Endothelial cell of umbilical vein (primary cell): ENCODE data around the gene OR6P1. TPM values are rescaled to one million over a fixed set of nuclear protein-coding genes. Genes with fewer than 3 reads are reported as not detected.

Experiments
- BruUV-seq: library from RNA; stranded (reverse); fragments of 400-500 nt; replicated peaks from 2 replicates; lab custom pipeline; 2021; lab: Mats Ljungman, UMichigan
- CTCF ChIA-PET: fragments of 300-600, 350-600 bp; sonication (Branson Sonifier 250); formaldehyde crosslinking; loops from one replicate; lab custom pipeline; 2021; ENCODE audit warnings: antibody characterized with exemption, inconsistent platforms; lab: Charles Lee
- POLR2A ChIA-PET: fragments of 300-600, 350-600 bp; sonication (Branson Sonifier 250); formaldehyde crosslinking; loops from one replicate; lab custom pipeline; 2021; ENCODE audit warnings: antibody characterized with exemption, inconsistent platforms; lab: Charles Lee
- DNase-seq: peaks from one replicate; pipeline ENCODE4 v3.0.0-alpha.2; 2011; ENCODE audit warnings: low read depth, low spot score
- FAIRE-seq: peaks from 2 replicates; lab custom pipeline; 2011; peaks lifted over from hg19 to GRCh38; lab: Jason Lieb, UNC
- H2AFZ ChIP-seq: 2 replicates; pipeline ENCODE4 v1.6.0; 2012; ENCODE audit warnings: low read depth, low read length, control low read depth, inconsistent platforms
- H3K27ac ChIP-seq: 2 replicates; pipeline ENCODE4 v1.5.1; 2011; ENCODE audit warnings: low read depth, mild to moderate bottlenecking, control low read depth, low read length, moderate library complexity; ENCODE audit not compliant: insufficient read depth
- H3K27me3 ChIP-seq, 2 experiments: 2 replicates each; pipeline versions ENCODE4 v1.6.0 to v1.6.1; 2011; ENCODE audit warnings: low read length in 2 of 2, mixed read lengths in 1 of 2; ENCODE audit not compliant: control insufficient read depth in 2 of 2, insufficient read depth in 2 of 2
- H3K36me3 ChIP-seq, 2 experiments: 2 replicates in 1 of 2; 3 replicates in 1 of 2; pipeline ENCODE4 v1.5.1; 2011; ENCODE audit warnings: low read length in 2 of 2, mild to moderate bottlenecking in 1 of 2, moderate library complexity in 1 of 2; ENCODE audit not compliant: control insufficient read depth in 2 of 2, insufficient read depth in 2 of 2; ENCODE audit errors: extremely low read depth in 1 of 2
- H3K4me1 ChIP-seq: 3 replicates; pipeline ENCODE4 v1.5.1; 2011; ENCODE audit warnings: mild to moderate bottlenecking, low read length; ENCODE audit not compliant: control insufficient read depth, insufficient read depth; ENCODE audit errors: extremely low read depth
- H3K4me2 ChIP-seq: 2 replicates; pipeline ENCODE4 v1.6.1; 2011; ENCODE audit warnings: low read length, control low read depth, mixed read lengths; ENCODE audit not compliant: insufficient read depth
- H3K4me3 ChIP-seq, 3 experiments: fragments of 200-600 bp in 1 of 3; sonication (generic), shearing (Covaris generic) in 1 of 3; replicated peaks in 1 of 3; 2 replicates each; pipeline ENCODE4 v1.5.1; 2011 to 2016; ENCODE audit warnings: control low read depth in 3 of 3, low read length in 3 of 3, mild to moderate bottlenecking in 2 of 3, inconsistent platforms in 1 of 3, low read depth in 1 of 3, moderate library complexity in 1 of 3; ENCODE audit not compliant: insufficient read depth in 1 of 3
- H3K79me2 ChIP-seq: 2 replicates; pipeline ENCODE4 v1.6.0; 2012; ENCODE audit warnings: low read length, inconsistent platforms; ENCODE audit not compliant: control insufficient read depth, insufficient read depth
- H3K9ac ChIP-seq: replicated peaks from 2 replicates; pipeline ENCODE3; 2011; ENCODE audit warnings: low read length, control low read depth; ENCODE audit not compliant: insufficient read depth; ENCODE audit errors: extremely low read depth
- H3K9me1 ChIP-seq: replicated peaks from 3 replicates; pipeline ENCODE4 v1.6.0; 2011; ENCODE audit warnings: mild to moderate bottlenecking, low read length; ENCODE audit not compliant: control insufficient read depth, insufficient read depth; ENCODE audit errors: extremely low read depth
- H3K9me3 ChIP-seq: replicated peaks from 2 replicates; pipeline ENCODE4 v1.5.1; 2012; ENCODE audit warnings: low read length, inconsistent platforms; ENCODE audit not compliant: control insufficient read depth, insufficient read depth
- H4K20me1 ChIP-seq: replicated peaks from 2 replicates; pipeline ENCODE3; 2011; ENCODE audit warnings: mild to moderate bottlenecking, low read length; ENCODE audit not compliant: control insufficient read depth, insufficient read depth; ENCODE audit errors: extremely low read depth
- CTCF ChIP-seq, 2 donors: IDR thresholded peaks; 1 replicate in 1 of 2; 2 replicates in 1 of 2; pipeline ENCODE4 v1.5.1; 2011; ENCODE audit warnings: low read length in 2 of 2, mild to moderate bottlenecking in 2 of 2, moderate library complexity in 2 of 2, control low read depth in 1 of 2, inconsistent platforms in 1 of 2, low read depth in 1 of 2; ENCODE audit not compliant: insufficient read depth in 1 of 2; ENCODE audit errors: extremely low read depth in 1 of 2
- EZH2 ChIP-seq: IDR thresholded peaks from 2 replicates; pipeline ENCODE4 v1.6.1; 2012; ENCODE audit warnings: borderline replicate concordance, low read depth, mild to moderate bottlenecking, moderate library complexity, low read length, inconsistent platforms; ENCODE audit not compliant: severe bottlenecking
- FOS ChIP-seq: IDR thresholded peaks from 2 replicates; pipeline ENCODE4 v1.6.1; 2011; ENCODE audit warnings: mild to moderate bottlenecking, low read length, moderate library complexity, borderline replicate concordance; ENCODE audit not compliant: insufficient read depth
- GATA2 ChIP-seq: IDR thresholded peaks from 2 replicates; pipeline ENCODE4 v1.7.0; 2011; ENCODE audit warnings: low read depth, mild to moderate bottlenecking, moderate library complexity, mixed read lengths, low read length; ENCODE audit not compliant: insufficient read length, insufficient read depth
- JUN ChIP-seq: IDR thresholded peaks from 2 replicates; pipeline ENCODE4 v1.6.1; 2011; ENCODE audit warnings: borderline replicate concordance, low read depth; ENCODE audit not compliant: insufficient read length, insufficient read depth
- MAX ChIP-seq: IDR thresholded peaks from 2 replicates; pipeline ENCODE4 v1.6.1; 2011; ENCODE audit not compliant: insufficient read depth, insufficient read length
- MYC ChIP-seq: IDR thresholded peaks from one replicate; pipeline ENCODE4 v1.6.1; 2011; ENCODE audit warnings: mild to moderate bottlenecking, low read depth, low read length
- POLR2A ChIP-seq: IDR thresholded peaks from 2 replicates; pipeline ENCODE4 v1.6.1; 2012; ENCODE audit warnings: low read depth, mild to moderate bottlenecking, control low read depth, low read length
- POLR2AphosphoS5 ChIP-seq: IDR thresholded peaks from 2 replicates; pipeline ENCODE4 v1.6.1; 2012; ENCODE audit warnings: low read depth, mild to moderate bottlenecking, control low read depth, low read length, moderate library complexity; ENCODE audit not compliant: insufficient read depth
- dilution Hi-C: fragments of 300-500 bp; cut with MboI; formaldehyde crosslinking; loops from one replicate; pipeline ENCODE4 v1.15.0; 2019; ENCODE audit warnings: low sequenced_read_pairs; ENCODE audit not compliant: extremely low pct_ligation_motif_present
- intact Hi-C: fragments of 100-400 bp; cut with micrococcal nuclease; formaldehyde crosslinking; loops from one replicate; pipeline ENCODE4 v1.10.0; 2022
- polyA plus RNA-seq, 4 experiments: library from polyadenylated mRNA; depleted of rRNA in 3 of 4; stranded (reverse) in 3 of 4; unstranded in 1 of 4; fragments of >200 nt; gene quantifications; 2 replicates each; pipeline versions ENCODE4 v1.2.1 to v1.2.3, GENCODE V29; 2011 to 2012; ENCODE audit warnings: missing spikeins in 1 of 4
- total RNA-seq: library from RNA; stranded (reverse); gene quantifications from 2 replicates; pipeline ENCODE4 v1.2.3, GENCODE V29; 2021

The OR6P1 gene
- total and polyA plus RNA-seq, 2 donors (not counting 3 experiments of a cell fraction or from before 2014, with no cell fraction given): not detected

- no peak overlapping the region for H2AFZ ChIP-seq
- H3K4me3 ChIP-seq: no peak overlapping the region
- H3K9me1 ChIP-seq: no peaks in the 10 kb centered on the region
- no peak overlapping the region for H3K9ac ChIP-seq
- FAIRE-seq: no peak
- no peak overlapping the region for H3K27ac ChIP-seq
- no peaks in the 10 kb centered on the region for H3K27me3 ChIP-seq
- no peaks in the 10 kb centered on the region for H4K20me1 ChIP-seq
- no peaks in the 10 kb centered on the region for H3K4me1 ChIP-seq
- H3K36me3 ChIP-seq: no peaks in the 10 kb centered on the region
- no peaks in the 10 kb centered on the region for H3K9me3 ChIP-seq
- no peak overlapping the region for H3K4me2 ChIP-seq
- dilution Hi-C loops (no loop called here), intact Hi-C loops (no loop called here)
- no TSS peak for BruUV-seq
- H3K79me2 ChIP-seq: no peaks in the 10 kb centered on the region
- POLR2A ChIA-PET: no interaction called here
- DNase-seq: no peak
- no peak for TF ChIP-seq MYC
- no peak for TF ChIP-seq POLR2A
- no peak for TF ChIP-seq CTCF (IDR thresholded peaks at IDR 0.05; ENCODE audit: extremely low read depth in 1 of 2, insufficient read depth in 1 of 2, low read depth in 1 of 2, low read length in 2 of 2)
- TF ChIP-seq JUN: no peak
- no peak for TF ChIP-seq GATA2
- TF ChIP-seq POLR2AphosphoS5: no peak
- TF ChIP-seq EZH2: no peak
- no peak for TF ChIP-seq FOS
- TF ChIP-seq MAX: no peak
- CTCF ChIA-PET: no interaction called here
These were observed 1.8 kb upstream of the OR6P1 start for GRCh38 chr1:158572226-158572625.
